HG02798 (cell line): Measurements from ENCODE around the gene DOK3.

Experiments
- ATAC-seq: cut with Tn5 transposase; IDR thresholded peaks from one replicate; pipeline ENCODE4 v1.9.1; 2021; ENCODE audit warnings: mild to moderate bottlenecking; ENCODE audit not compliant: unreplicated experiment, poor library complexity

Gene DOK3, protein sequence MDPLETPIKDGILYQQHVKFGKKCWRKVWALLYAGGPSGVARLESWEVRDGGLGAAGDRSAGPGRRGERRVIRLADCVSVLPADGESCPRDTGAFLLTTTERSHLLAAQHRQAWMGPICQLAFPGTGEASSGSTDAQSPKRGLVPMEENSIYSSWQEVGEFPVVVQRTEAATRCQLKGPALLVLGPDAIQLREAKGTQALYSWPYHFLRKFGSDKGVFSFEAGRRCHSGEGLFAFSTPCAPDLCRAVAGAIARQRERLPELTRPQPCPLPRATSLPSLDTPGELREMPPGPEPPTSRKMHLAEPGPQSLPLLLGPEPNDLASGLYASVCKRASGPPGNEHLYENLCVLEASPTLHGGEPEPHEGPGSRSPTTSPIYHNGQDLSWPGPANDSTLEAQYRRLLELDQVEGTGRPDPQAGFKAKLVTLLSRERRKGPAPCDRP

DNA sequence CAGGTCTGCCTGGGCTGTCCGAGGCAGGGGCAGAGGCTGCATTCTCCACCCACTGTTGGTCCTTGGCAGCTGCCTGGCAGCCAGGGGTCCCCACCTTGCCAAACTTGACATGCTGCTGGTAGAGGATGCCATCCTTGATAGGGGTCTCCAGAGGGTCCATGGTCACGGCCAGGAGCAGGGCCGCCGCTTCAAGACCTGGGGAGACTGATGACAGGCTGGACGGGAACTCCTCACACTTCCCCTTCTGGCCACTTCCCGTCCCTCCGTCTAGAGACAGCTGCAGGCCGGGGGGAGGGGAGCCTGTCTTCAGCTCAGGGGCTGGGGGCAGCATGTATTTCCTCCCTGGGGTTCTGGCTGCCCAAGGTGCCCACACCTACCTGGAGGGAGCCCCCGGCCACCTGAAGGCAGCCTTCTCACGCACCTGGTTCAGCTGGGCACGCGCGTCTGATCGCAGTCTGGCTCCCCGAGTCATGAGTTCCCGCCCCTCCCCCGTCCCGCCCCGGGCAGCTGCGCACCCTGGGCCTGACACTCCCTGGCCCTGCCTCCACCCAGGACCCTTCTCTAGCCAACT, at the start of gene DOK3:
Gene DOK3, minus strand, starts transcription at position 446 of the 571 bp plus-strand sequence. Its CDS starts 286 bp downstream, at position 160.
- peak; percentile 30 for ATAC-seq

DNA sequence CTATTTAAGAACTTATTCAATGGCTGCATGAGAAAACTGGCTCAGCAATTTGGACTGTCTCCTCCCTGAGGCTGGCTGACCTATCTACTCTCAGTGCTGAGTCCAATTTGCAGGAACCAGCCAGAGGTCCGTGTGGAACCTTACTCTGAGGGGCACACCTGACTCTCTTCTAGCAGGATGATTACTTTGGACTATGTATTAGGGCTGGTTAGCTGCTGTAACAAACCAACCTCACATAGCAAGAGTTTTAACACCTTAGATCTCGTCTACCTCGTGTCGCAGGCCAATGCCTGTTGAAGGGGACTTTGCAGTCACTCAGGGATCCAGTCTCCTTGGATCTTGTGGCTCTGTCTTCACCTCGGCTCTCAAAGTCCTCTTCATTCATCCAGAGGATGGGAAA, 48.2 kb upstream of the DOK3 start:
- ATAC-seq: no peak

DNA sequence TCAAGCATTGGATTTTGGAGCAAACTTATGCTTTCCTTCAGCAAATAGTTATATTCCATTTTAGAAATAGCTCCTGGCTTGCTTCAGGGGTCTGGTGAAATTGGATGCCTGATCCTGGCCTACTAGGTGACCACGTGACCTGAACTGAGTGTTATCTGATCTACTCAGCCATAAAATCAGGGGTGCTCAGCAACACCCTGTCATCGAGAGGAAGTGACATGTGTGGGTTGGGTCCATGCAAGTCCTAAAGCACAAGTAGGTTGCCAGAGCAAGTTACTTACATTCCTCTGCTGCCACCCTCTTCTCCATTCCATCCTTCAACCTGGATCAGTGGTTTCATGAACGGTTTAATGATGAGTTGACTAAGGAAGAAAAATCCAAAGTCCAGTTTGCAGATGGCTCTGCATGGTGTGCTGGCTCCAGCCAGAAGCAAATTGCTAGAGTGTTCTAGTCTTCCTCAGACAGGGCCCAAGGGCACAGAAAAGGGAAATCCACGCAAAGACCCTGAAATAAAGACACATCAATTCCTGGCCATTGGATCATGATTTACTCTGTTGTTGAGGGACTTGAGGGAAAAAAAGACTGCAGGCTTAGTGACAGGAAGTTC, 47.5 kb upstream of the DOK3 start:
- ATAC-seq: no peak

DNA sequence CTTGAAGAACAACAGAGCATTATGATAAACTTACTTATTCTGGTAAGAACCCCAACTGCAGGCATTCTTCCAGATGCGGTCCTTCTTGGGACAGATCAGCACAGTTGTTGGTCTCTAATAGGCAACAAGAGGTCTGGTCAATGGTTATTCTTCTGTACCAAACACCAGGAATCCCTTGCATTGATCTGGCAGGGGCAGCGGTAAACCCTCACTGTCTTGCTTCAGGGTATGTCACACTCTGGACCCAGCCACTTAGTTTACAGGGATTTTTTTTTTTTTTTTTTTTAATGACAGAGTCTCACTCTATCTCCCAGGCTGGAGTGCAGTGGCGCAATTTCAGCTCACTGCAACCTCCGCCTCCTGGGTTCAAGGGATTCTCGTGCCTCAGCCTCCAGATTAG, 46.0 kb upstream of the DOK3 start:
- no peak for ATAC-seq

DNA sequence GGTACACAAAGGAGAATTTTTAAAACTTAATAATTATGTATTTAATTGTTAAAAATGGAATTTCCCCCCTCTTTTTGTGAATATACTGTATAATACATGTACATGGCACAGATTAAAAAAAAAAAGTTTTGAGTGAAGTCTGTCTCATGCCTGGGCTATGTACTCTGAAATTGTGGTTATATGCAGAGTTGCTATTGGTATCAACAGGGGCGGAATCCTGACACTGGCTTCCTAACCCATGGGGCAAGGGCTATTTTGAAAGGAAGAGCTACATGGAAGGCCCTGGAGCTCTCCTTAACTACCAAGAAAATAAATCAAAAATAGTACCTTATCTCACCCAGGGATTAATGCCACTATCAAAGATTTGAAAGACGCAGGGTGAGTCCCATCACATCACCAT, 45.6 kb upstream of the DOK3 start:
- no peak for ATAC-seq

DNA sequence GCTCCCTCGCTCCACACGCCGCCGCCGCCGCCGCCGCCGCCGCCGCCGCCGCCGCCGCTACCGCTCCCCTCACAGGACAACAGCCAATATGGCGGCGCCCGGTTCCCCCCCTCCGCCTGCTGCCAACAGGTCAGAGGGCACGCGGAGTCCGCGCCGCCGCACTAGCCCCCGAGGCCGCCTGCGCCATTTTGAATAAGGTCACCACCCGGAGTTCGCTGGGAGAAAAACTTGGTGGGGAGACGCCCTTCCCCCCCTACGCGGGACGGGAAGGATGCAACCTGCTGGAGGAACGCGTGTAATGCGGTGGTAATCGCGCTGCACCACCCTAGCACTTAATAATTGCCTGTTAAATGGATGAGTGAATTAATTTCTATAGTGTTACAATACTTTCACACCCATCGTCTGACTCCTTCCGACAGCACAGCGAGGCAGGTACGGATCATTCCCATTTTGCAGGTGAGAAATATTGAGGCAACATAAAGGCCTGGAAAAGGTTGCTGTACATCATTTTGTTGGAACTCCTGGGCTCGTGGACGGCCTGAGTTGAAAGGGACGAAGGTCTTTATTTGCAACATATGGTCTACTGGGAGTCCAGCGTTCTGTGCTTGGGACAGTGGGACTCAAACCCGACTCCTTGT, 45.0 kb upstream of the DOK3 start, which contains the start of gene FAM193B:
Gene FAM193B, minus strand, starts transcription at position 90 of the 638 bp plus-strand sequence. CDS start 105 bp downstream, outside the sequence.
- ATAC-seq: peak; percentile 95

DNA sequence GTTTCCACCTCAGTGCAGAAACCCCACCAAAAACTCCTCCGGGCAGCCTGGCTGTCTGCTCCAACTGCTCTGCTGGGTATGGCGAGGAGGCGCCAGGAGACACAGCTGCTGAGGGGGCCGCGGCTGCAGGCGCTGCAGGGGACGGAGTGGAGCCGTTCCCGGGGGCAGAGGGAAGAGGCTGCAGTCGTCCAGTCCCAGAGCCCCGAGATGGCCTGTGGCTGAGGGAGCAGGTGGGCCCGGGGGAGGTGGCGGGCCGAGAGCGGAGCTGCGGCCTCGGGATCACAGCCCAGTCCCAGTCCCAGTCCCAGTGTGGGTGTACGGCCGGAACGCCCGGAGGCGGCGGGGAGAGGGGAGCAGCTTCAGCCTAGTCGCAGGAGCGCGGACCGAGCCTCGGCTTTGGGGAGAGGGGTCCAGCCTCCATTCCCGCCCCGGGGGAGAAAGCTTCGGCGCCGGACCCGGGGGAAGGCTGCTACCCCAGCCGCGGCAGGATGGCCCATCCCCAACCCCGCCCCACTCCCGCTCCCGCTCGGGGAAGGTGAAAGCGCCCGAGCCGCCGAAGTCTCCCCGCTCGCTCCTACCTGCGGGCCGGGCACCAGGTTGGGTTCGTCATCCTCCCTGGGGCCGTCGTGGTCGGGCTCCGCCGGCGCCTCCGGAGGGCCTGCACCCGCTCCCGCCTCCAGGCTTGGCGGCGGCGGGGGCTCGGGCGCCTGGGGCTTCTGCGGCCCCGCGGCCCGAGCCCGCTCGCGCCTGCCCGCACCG, 44.2 kb upstream of the DOK3 start:
- ATAC-seq: peak; percentile 37

DNA sequence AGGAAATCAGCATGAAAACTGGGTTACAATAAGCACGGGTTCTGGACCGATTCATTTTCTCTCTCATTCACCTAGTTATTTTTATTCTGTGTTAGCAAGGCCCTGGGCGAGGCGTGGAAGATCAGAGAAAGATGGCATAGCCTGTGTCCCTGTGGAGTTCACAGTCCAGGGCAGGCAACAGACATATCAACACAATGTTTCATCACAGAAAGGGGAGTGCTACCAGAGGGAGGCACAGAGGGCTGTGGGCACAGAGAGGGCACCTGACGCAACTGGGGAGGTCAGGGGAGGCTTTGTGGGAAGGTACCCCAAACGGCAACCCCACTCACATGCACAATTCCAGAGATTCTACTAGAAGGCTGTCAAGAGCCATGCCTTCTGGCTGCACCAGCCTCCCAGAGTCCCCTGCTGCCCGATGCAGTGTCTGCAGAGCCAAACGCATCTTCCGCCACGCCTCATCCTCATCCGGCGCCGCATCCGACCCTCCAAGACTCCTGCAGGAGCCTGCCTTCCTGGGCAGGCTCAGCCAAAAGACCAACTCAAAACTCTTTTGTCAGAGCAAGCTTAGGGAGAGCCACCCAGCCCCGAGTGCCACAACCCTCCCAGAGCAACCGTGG, 43.3 kb upstream of the DOK3 start:
- ATAC-seq: no peak

DNA sequence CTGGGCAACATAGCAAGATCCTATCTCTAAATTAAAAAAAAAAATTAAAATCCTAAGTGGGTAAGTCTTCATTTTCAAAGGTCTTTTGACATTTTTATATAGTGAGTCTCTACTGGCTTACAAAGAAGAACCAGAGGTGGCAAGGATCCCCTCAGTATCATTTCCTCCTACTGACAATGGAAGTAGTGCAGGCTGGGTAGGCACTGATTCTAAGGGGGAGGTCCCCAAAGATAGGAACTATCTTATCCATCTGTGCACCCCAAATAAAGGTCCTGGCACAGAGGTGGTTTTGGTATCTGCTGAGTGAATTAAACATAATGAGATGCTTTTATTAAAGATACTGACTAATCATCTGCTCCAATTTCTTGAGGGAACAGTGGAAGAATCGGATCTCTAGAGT, 40.5 kb upstream of the DOK3 start:
- no peak for ATAC-seq

DNA sequence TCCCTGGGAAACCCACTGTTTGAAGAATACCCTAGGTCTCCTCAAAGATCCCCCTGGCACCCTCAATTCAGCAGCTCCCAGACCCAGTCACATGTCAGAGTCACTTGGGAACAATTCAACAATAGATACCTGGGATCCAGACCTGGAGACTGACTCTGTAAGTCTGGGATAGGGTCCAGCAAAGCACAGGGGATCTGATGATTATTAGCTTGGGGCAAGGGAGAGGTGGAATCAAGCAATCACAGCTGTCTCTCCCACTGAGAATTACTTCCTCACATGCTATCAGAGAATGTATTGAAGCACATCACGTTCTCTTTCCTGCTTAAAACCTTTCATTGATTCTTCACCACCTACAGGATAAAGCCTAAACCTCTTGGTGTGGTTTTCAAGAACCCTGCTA, 38.9 kb upstream of the DOK3 start:
- no peak for ATAC-seq

DNA sequence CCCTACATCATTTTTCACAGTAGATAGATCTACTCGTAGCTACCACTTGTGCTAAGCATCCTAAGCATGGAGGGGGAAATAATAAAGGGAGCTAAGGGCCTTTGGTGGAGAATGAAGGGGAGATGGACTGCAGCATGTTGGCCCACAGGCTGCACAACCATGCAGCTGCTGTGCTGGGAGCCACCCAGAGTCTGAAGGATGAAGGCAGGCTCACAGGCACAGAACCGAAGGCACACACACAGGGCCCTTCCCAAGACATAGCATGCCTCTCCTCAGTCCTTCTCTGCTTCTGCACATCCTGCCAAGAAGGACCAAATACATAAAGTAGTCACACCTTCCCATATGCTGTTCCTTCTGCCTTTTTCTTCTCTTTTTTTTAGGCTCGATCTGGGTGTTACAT, 38.1 kb upstream of the DOK3 start:
- ATAC-seq: no peak

DNA sequence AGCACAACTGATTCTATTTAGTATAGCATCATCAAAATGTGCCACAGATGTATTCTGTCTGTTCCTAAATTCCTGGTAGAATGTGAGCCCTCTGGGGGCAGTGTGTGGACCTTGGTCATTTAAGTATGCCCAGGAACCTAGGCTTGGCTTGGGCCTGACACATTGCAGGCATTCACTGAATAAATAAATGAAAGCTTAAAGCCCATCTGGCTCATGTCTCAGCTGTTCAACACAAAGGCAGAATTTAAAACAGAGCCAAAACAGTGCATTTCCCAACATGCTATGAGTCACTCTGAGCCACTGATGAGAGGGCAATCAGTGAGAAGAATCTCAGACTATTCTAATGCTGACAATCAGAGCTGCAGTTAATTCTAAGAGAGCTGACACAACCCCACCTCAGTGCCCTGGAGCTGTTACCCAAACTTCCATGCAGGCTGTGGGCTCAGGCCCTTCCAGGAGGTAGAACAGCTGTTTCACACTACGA, 36.7 kb upstream of the DOK3 start:
- ATAC-seq: no peak

DNA sequence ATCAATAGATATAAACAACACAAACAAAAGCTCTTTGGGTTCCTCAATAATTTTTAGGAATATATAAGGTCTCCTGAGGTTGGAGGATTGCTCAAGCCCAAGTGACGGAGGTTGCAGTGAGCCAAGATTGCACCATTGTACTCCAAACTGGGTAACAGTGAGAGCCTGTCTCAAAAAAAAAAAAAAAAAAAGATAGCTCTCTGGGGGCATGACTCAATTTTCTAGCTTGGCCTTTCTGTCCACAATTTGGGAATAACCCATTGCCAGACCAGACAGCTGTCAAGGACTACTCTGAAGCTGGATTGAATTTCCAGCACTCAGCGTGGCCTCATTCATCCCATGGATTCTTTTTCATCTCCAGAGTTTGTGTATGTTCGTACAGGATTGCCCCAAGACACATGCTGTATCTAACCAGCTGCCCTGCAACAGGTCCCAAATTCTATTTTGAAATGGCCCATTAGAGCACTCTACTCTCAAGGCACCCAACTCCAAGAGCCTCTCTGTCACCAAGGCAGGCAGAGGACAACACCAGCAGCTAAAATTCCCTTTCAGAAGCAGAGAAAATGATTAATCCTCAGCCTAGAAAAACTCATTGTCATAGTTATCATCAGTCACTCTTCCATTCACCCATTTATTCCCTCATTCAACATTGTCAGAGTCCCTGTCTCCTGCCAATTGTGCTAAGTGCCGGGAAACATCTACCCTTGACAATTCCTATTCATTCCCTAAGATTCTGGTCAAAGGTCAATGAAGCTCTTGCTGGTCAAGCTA, 36.0 kb upstream of the DOK3 start:
- no peak for ATAC-seq

DNA sequence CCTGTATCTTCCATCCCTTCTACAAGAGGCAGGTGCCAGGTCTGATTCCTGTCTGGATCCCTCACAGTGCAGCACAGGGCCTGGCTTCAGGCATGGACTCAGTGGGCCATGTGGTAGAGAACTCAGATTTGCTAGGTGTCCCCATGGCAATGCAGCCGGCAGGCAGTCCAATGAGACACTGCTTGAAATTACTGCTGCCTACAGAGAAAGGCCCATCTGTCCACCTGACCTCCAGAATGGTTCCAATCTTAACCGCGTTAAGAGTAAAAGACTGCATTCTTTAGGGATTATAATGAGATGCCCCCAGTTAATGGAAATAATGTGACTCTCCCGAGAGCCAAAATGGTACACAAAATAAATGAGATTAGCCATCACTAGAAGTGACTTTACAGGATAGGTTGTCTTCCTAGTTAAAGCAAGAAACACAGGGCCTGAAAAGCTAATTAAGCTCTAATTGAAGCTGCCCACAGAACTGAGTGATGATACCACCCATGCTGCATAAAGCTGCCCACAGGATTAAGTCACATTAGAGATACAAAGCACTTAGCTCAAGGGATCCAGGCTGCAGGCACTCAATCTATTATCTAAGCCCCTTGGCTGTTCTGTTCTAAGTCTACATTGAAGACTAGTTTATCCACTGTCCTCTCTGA, 33.3 kb upstream of the DOK3 start:
- no peak for ATAC-seq

DNA sequence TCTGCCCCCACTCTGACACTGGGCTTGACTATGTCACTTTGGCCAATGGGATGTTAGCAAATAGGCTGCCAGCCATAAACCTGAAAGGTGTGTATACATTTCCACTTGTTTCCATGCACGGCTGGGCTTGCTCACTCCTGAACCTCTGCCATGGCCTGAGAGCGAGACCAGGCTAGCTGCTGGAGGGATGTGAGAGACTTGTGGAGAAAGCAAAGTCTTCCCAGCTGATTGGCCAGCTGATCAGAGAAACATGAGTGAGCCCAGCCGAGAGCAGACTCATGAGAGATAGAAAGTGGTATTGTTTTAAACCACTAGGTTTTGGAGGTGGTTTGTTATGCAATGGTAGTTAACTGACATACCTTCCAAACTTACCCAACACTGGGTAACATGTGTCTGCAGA, 30.8 kb upstream of the DOK3 start:
- ATAC-seq: no peak

DNA sequence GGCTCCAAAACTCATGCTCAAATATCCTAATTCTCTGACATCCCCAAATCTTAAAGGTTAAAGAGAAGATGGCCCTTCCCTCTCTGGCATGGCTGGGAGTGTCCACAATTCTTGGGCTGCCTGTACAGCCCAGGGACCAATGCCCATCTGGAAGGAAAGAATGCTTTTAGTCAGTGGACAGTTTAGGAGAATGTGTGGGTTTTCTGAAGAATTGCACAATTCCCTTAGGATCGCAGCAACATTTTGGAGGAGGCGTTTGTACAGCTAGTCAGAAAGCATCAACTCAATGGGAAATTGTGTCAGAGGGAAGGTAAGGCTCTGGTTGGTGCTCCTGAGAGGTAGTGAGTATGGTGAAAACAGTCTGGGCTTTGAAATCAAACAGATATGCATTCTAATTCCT, 29.8 kb upstream of the DOK3 start:
- no peak for ATAC-seq

DNA sequence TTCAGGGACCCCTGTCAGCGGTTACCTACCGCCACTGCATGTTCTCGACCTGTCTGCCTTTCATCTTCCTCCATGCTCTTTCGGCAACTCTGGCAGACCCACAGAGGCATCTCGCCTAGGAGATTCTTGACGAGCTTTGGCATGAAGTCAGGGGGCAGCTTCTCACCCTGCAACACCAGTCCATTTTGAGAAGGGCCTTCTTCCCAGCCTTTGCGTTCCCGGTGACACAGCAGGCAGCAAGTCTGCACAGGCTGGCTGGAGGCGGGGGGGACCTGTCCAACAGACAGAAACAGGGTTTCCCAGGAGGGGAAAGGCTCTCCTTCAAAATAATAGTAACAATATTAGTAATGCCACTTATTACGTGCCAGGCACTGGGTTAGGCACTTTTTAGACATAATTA, 29.2 kb upstream of the DOK3 start:
- no peak for ATAC-seq
